GM12864 (cell line): ENCODE data around the gene WASHC1.
"Not testable (repeated sequence)": the region's sequence is repeated elsewhere in the genome, so short reads cannot be mapped to it uniquely, and the experiment has no call there.

ENCODE experiments used
- DNase-seq: peaks from one replicate; pipeline ENCODE4 v3.0.0-alpha.2; 2011; ENCODE audit warnings: low read depth
- H3K4me3 ChIP-seq: 2 replicates; pipeline ENCODE4 v1.5.1; 2011; ENCODE audit warnings: mild to moderate bottlenecking, low read depth, low read length, control low read depth

The WASHC1 gene, protein sequence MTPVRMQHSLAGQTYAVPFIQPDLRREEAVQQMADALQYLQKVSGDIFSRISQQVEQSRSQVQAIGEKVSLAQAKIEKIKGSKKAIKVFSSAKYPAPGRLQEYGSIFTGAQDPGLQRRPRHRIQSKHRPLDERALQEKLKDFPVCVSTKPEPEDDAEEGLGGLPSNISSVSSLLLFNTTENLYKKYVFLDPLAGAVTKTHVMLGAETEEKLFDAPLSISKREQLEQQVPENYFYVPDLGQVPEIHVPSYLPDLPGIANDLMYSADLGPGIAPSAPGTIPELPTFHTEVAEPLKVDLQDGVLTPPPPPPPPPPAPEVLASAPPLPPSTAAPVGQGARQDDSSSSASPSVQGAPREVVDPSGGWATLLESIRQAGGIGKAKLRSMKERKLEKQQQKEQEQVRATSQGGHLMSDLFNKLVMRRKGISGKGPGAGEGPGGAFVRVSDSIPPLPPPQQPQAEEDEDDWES

GRCh38 chr9:29356-29755 is at the start of gene WASHC1:
Gene WASHC1, minus strand, starts transcription at chr9:29456. Its CDS starts 4,457 bp downstream, at chr9:24999.
- H3K4me3 ChIP-seq = peak within 1 kb of the TSS; percentile 58
- not testable (repeated sequence) for DNase-seq

- DNase-seq, H3K4me3 ChIP-seq: not testable (repeated sequence)
These were observed 49.1 kb upstream of the WASHC1 start for GRCh38 chr9:78333-78732.

GRCh38 chr9:76389-76788 is 47.1 kb upstream of the WASHC1 start:
- not testable (repeated sequence) for DNase-seq, H3K4me3 ChIP-seq

DNA sequence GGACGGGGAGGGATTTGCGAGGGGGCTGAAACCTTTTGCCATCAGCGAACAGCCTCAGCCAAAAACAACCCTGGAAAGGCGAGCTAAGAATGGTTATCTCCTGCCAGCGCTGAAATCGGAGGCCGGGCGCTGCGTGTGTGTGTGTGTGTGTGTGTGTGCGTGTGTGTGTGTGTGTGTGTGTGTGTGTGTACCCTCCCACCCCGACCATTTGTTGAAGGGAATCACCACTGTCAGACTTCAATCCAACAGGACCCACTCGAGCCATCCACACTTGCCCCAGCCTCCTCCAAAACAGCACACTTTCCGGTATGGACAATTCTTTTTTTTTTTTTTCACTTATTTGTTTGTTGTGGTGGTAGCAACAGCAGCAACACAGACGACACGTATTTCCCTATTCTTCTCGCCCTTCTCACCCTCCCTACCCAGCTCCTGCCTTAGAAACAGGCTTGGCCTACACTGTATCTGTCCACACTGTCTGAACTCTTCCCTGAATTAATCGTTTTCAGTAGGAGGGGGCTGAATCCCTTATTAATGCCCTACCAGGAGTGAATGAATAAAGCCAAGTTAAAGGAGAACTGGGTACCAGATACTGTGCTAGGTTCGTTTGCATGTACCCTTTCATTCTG is 44.8 kb upstream of the WASHC1 start:
- not testable (repeated sequence) for H3K4me3 ChIP-seq

GRCh38 chr9:73076-73899 is 44.0 kb upstream of the WASHC1 start:
- not testable (repeated sequence) for H3K4me3 ChIP-seq, DNase-seq

More for the DNA sequence above, 44.8 kb upstream of the WASHC1 start:
- not testable (repeated sequence) for DNase-seq

DNA sequence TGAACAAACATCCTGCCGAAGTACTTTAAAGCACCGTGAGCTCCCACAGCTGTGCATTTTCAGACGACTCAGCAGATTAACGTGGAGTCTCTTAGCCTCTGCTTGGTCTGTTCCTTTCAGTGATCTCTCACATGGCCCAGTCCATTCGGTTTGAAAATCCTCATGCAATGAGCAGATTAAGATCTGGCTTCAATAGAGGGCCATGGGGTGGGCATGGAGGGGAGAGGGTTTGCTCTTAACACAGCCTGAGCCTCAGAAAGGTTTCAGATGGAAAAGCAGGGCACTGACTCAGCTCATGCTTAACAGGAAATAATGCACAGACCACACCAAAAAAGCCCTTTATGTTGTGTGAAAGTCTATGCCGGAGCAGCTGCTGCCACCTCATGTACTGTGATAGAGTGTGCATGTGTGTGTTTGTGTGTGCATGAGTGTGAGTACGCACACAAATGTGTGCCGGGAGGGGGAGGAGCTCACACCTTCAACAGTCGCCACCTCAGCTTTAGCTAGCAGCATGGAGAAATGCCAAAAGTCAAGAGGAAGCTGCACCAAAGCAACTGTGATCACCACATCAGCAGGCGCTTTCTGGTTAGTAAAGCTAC is 33.9 kb upstream of the WASHC1 start:
- not testable (repeated sequence) for DNase-seq, H3K4me3 ChIP-seq

DNA sequence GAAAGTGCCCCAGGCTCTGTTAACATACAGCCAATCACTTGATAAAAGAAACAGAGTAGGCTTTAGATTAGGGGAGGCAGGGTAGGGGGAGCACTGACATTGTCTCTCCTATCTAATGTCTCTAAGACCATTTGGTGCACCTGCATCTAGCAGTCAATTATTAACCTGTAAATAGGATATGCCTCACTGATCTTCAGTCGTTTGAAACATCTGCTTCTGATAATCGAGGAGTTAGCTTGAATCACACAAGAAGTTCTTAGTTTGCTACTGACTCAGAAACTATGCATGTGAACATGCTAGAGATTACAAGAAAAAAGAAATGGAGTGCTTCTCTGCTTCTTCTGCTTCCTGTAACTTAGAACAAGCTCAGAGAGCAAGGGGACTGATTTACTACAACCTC is 23.4 kb upstream of the WASHC1 start:
- H3K4me3 ChIP-seq, DNase-seq: not testable (repeated sequence)

DNA sequence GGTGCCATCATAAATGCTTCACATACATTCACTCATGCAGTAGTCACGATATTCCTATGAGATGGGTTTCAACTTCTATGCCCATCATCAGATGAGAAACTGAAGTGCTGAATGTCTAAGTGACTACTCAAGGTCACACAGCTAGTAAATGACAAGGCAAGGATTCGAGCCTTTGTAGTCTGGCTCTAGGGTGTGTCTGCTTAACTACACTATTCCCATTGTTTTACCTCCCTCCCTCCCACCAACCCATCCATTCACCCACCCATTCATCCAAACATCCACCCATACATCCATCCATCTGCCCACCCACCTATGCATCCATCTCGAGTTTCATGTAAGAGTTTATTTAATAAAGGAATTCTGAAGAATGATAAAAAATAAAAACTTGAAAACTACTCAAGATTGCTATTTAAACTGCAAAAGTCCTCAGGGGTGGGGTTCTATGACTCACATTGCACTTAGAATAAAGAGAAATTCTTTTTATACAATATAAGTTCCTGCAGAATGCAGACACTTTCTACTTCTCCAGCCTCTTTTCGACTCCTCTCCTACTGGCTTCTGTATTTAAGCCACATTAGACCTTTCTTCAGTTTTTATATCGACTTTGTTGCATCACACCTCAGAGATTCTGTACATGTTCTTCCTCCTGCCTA is 19.1 kb upstream of the WASHC1 start:
- H3K4me3 ChIP-seq, DNase-seq: not testable (repeated sequence)

DNA sequence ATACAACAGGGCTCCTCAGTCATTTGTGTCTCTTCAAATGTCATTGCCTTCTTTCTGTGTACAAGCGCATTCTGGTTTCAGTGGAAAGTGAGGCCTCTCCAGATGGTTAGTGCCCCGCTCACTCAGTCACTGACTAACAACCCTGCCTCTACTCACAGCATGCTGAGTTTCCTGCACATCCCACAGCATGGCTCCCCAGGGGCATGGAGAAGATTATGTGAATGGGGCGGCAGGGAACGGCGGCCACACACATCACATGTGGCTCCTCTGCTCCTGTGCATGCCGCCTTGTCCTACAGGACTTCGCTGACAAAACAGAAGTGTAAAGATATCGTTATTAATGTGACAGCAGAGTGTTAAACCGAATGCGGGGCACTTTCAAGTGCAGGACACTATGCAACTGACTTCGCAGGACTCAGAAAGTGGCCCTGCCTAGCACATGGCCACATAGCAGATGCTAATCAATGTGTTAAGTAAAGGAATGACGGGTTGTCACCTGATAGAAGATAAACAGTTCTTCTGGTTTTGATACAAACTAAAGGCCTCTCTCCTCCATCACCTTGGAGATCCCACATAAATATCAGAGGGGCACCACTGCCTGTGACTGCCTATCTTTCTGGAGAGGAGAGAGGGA is 17.5 kb upstream of the WASHC1 start:
- H3K4me3 ChIP-seq, DNase-seq: not testable (repeated sequence)

DNA sequence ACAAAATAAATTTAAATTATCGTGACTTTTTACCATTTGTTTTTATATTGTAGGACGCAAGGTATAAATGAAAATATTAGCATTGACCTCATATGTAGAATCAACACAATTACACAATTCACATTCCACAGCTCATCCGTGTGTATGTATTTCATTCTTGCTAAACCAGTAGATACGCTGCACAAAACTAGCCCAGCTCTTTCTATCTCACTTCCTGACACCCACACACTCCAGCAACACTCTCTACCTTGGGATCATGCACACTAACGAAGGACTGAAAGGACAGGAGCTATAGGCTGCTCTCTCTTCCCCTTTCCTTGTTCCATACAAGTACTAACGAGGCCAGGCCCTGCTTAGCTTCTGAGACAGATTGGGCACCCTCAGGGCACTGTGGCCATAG is 16.9 kb upstream of the WASHC1 start:
- not testable (repeated sequence) for DNase-seq, H3K4me3 ChIP-seq

GRCh38 chr9:45180-45878 is 16.1 kb upstream of the WASHC1 start:
- not testable (repeated sequence) for DNase-seq, H3K4me3 ChIP-seq

DNA sequence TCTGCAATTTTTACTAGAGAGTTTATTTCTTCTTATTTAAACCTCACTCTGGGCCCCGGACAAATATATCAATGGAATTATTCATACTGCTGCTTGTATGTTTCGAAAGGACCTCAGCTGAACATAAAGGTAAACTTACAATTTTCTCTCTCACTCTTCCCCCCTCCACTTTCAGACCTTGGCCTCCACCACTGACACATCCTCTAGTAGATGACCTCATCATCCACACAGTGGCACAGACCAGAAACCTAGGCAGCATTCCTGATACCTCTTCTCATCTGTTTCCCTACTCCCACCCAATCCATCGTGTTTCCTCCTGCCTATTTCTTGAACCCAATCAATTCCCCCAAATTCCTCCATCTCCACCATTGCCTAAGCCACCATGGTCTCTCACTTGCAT is 15.2 kb upstream of the WASHC1 start:
- not testable (repeated sequence) for DNase-seq

DNA sequence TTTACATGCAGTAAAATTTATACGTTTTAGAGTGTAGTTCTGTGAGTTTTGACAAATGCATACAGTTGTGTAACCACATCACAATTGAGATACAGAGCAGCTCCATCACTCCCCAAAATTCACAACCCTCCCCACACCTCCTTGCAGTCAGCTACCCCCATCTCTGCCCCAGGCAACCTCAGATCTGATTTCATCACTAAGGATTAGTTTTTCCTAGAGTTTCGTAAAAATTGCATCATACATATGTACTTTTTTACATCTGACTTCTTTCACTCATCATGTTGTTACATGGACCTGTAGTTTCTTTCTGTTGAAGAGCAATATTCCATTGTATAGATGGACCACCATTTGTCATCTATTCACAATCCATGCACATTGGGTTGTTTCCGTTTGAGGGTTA is 14.4 kb upstream of the WASHC1 start:
- not testable (repeated sequence) for DNase-seq, H3K4me3 ChIP-seq

More for the DNA sequence above, 15.2 kb upstream of the WASHC1 start:
- not testable (repeated sequence) for H3K4me3 ChIP-seq

GRCh38 chr9:43116-43515 is 13.9 kb upstream of the WASHC1 start:
- not testable (repeated sequence) for DNase-seq

GRCh38 chr9:41819-42218 is 12.6 kb upstream of the WASHC1 start:
- H3K4me3 ChIP-seq, DNase-seq: not testable (repeated sequence)

More at GRCh38 chr9:43116-43515, 13.9 kb upstream of the WASHC1 start:
- H3K4me3 ChIP-seq = not testable (repeated sequence)

DNA sequence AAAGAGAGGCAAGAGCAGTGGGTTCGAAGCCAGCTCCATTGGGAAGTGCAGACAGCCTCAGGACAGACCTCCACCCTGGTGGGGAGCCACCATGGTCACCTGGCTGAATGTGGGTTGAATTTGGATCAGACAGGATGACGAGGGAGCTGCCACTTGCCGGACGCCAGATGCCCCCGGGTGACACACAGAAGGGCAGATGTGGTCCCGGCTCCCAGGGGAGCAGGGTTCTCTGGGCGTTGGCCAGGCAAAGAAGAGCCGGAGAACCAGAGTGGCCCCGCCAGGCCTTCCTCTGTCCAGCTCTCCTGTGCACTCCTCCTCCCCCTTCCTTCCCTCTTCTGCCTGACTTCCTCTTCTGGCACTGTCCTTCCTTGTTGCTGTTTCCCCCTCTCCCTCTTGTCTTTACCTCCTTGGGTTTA is 12.0 kb upstream of the WASHC1 start:
- H3K4me3 ChIP-seq, DNase-seq: not testable (repeated sequence)

GRCh38 chr9:32308-32707 is 3.1 kb upstream of the WASHC1 start:
- not testable (repeated sequence) for DNase-seq, H3K4me3 ChIP-seq
